Measurements from ENCODE around the gene CEP55.
A peak's percentile ranks its signal among the peaks of the same experiment; 100 is the strongest.
"Not testable (repeated sequence)": the region's sequence is repeated elsewhere in the genome, so short reads cannot be mapped to it uniquely, and the experiment has no call there.

Gene CEP55

GRCh38 chr10:93512565-93512964 lies 16.2 kb downstream of the CEP55 start:
- no peaks in the 10 kb centered on the region for H3K36me3 Mint-ChIP-seq
- H3K9me3 Mint-ChIP-seq: no peaks in the 10 kb centered on the region
- ATAC-seq (replicated peaks): no peak
- DNase-seq: no peak
- no peak overlapping the region for H3K27ac Mint-ChIP-seq
- H3K4me1 Mint-ChIP-seq: peaks cover 5 to 14% of the 10 kb centered on the region in 2 donors
- no peak overlapping the region for H3K4me3 Mint-ChIP-seq
- no peaks in the 10 kb centered on the region for H3K27me3 Mint-ChIP-seq

GRCh38 chr10:93513091-93513490 lies 16.7 kb downstream of the CEP55 start:
- Mint-ChIP-seq H3K27me3 (no peaks in the 10 kb centered on the region), H3K4me3 (no peak overlapping the region), H3K27ac (no peak overlapping the region), H3K9me3 (no peaks in the 10 kb centered on the region), H3K36me3 (no peaks in the 10 kb centered on the region), H3K4me1 (peaks cover 5 to 14% of the 10 kb centered on the region in 2 donors)
- ATAC-seq (replicated peaks): no peak
- no peak for DNase-seq

GRCh38 chr10:93514521-93514920 lies 18.1 kb downstream of the CEP55 start:
- H3K27me3 Mint-ChIP-seq: no peaks in the 10 kb centered on the region
- DNase-seq: no peak
- H3K4me3 Mint-ChIP-seq: no peak overlapping the region
- no peak overlapping the region for H3K27ac Mint-ChIP-seq
- no peaks in the 10 kb centered on the region for H3K9me3 Mint-ChIP-seq
- no peak for ATAC-seq (replicated peaks)
- peaks cover 5 to 14% of the 10 kb centered on the region in 2 donors for H3K4me1 Mint-ChIP-seq
- H3K36me3 Mint-ChIP-seq: no peaks in the 10 kb centered on the region

GRCh38 chr10:93515071-93516005 lies 18.9 kb downstream of the CEP55 start:
- Mint-ChIP-seq H3K9me3 (no peaks in the 10 kb centered on the region), H3K36me3 (no peaks in the 10 kb centered on the region), H3K4me3 (no peak overlapping the region), H3K4me1 (peaks cover 5 to 14% of the 10 kb centered on the region in 2 donors), H3K27me3 (no peaks in the 10 kb centered on the region), H3K27ac (no peak overlapping the region)
- ATAC-seq (replicated peaks) (peak; percentile 61 to 62), DNase-seq (no peak)

GRCh38 chr10:93516006-93516380 lies 19.6 kb downstream of the CEP55 start:
- peaks cover 5 to 14% of the 10 kb centered on the region in 2 donors for H3K4me1 Mint-ChIP-seq
- H3K9me3 Mint-ChIP-seq: no peaks in the 10 kb centered on the region
- DNase-seq (no peak), ATAC-seq (replicated peaks) (no peak)
- H3K27ac Mint-ChIP-seq: no peak overlapping the region
- no peaks in the 10 kb centered on the region for H3K27me3 Mint-ChIP-seq
- no peak overlapping the region for H3K4me3 Mint-ChIP-seq
- peaks cover 0 to 2% of the 10 kb centered on the region in 2 donors for H3K36me3 Mint-ChIP-seq

GRCh38 chr10:93518531-93518930 lies 22.1 kb downstream of the CEP55 start:
- no peaks in the 10 kb centered on the region for H3K9me3 Mint-ChIP-seq
- H3K27me3 Mint-ChIP-seq: no peaks in the 10 kb centered on the region
- peaks cover 0 to 4% of the 10 kb centered on the region in 2 donors for H3K36me3 Mint-ChIP-seq
- H3K27ac Mint-ChIP-seq: no peak overlapping the region
- H3K4me1 Mint-ChIP-seq: peaks cover 5 to 14% of the 10 kb centered on the region in 2 donors
- DNase-seq (no peak), ATAC-seq (replicated peaks) (no peak)
- H3K4me3 Mint-ChIP-seq: no peak overlapping the region

- Mint-ChIP-seq H3K36me3 (no peaks in the 10 kb centered on the region), H3K27me3 (peaks cover 20 to 24% of the 10 kb centered on the region in 2 donors), H3K4me1 (no peaks in the 10 kb centered on the region), H3K27ac (no peak overlapping the region), H3K9me3 (no peaks in the 10 kb centered on the region), H3K4me3 (no peak overlapping the region)
- ATAC-seq (replicated peaks) (no peak), DNase-seq (no peak)
Observed at GRCh38 chr10:93535293-93535692, 38.9 kb downstream of the CEP55 start.

- not testable (repeated sequence) for H3K9me3 Mint-ChIP-seq, DNase-seq
Observed at GRCh38 chr10:93540871-93541270, 44.5 kb downstream of the CEP55 start.

GRCh38 chr10:93541402-93542357 lies 45.3 kb downstream of the CEP55 start:
- no peak overlapping the region for H3K27ac Mint-ChIP-seq
- no peaks in the 10 kb centered on the region for H3K4me1 Mint-ChIP-seq
- DNase-seq (no peak), ATAC-seq (replicated peaks) (peak; percentile 51 to 60)
- H3K9me3 Mint-ChIP-seq: no peaks in the 10 kb centered on the region
- peaks cover 14 to 23% of the 10 kb centered on the region in 2 donors for H3K27me3 Mint-ChIP-seq
- no peak overlapping the region for H3K4me3 Mint-ChIP-seq
- no peaks in the 10 kb centered on the region for H3K36me3 Mint-ChIP-seq

More at GRCh38 chr10:93540871-93541270, 44.5 kb downstream of the CEP55 start:
- H3K27me3 Mint-ChIP-seq: peaks cover 20 to 28% of the 10 kb centered on the region in 2 donors
- not testable (repeated sequence) for ATAC-seq (replicated peaks); H3K4me1 Mint-ChIP-seq; H3K27ac Mint-ChIP-seq; H3K36me3 Mint-ChIP-seq; H3K4me3 Mint-ChIP-seq

GRCh38 chr10:93542358-93542791 lies 46.0 kb downstream of the CEP55 start:
- DNase-seq: no peak
- Mint-ChIP-seq H3K9me3 (no peaks in the 10 kb centered on the region), H3K4me1 (no peaks in the 10 kb centered on the region), H3K4me3 (no peak overlapping the region), H3K27me3 (peaks cover 16 to 27% of the 10 kb centered on the region in 2 donors), H3K36me3 (no peaks in the 10 kb centered on the region), H3K27ac (no peak overlapping the region)
- no peak for ATAC-seq (replicated peaks)

GRCh38 chr10:93546995-93547394 lies 50.6 kb downstream of the CEP55 start:
- not testable (repeated sequence) for H3K9me3 Mint-ChIP-seq; H3K27ac Mint-ChIP-seq; H3K4me1 Mint-ChIP-seq; H3K36me3 Mint-ChIP-seq; ATAC-seq (replicated peaks); H3K4me3 Mint-ChIP-seq; DNase-seq
- peaks cover 10 to 19% of the 10 kb centered on the region in 2 donors for H3K27me3 Mint-ChIP-seq

GRCh38 chr10:93547522-93547921 lies 51.1 kb downstream of the CEP55 start:
- H3K27me3 Mint-ChIP-seq: peaks cover 10 to 17% of the 10 kb centered on the region in 2 donors
- ATAC-seq (replicated peaks) (no peak), DNase-seq (no peak)
- H3K9me3 Mint-ChIP-seq: no peaks in the 10 kb centered on the region
- no peaks in the 10 kb centered on the region for H3K4me1 Mint-ChIP-seq
- H3K4me3 Mint-ChIP-seq: no peak overlapping the region
- no peak overlapping the region for H3K27ac Mint-ChIP-seq
- no peaks in the 10 kb centered on the region for H3K36me3 Mint-ChIP-seq

- Mint-ChIP-seq H3K4me1 (no peaks in the 10 kb centered on the region), H3K27ac (no peak overlapping the region)
- no peak for ATAC-seq (replicated peaks)
Observed at GRCh38 chr10:93548376-93549071, 52.1 kb downstream of the CEP55 start.

GRCh38 chr10:93550606-93551005 lies 54.2 kb downstream of the CEP55 start:
- no peak for DNase-seq
- H3K4me3 Mint-ChIP-seq: no peak overlapping the region
- H3K9me3 Mint-ChIP-seq: no peaks in the 10 kb centered on the region
- H3K4me1 Mint-ChIP-seq: peaks cover 0 to 2% of the 10 kb centered on the region in 2 donors
- no peak for ATAC-seq (replicated peaks)
- no peaks in the 10 kb centered on the region for H3K36me3 Mint-ChIP-seq
- peaks cover 10 to 28% of the 10 kb centered on the region in 2 donors for H3K27me3 Mint-ChIP-seq
- no peak overlapping the region for H3K27ac Mint-ChIP-seq

More at GRCh38 chr10:93548376-93549071, 52.1 kb downstream of the CEP55 start:
- Mint-ChIP-seq H3K9me3 (no peaks in the 10 kb centered on the region), H3K4me3 (no peak overlapping the region), H3K27me3 (peaks cover 10 to 17% of the 10 kb centered on the region in 2 donors), H3K36me3 (no peaks in the 10 kb centered on the region)
- no peak for DNase-seq
